Myocyte (in vitro differentiated cells): Measurements from ENCODE around the gene OR51E2. TPM values are rescaled to one million over a fixed set of nuclear protein-coding genes. Genes with fewer than 3 reads are reported as not detected.

Source experiments
- DNase-seq: peaks from one replicate; pipeline ENCODE4 v3.0.0-alpha.2; 2012; ENCODE audit warnings: low read depth
- total RNA-seq: library from RNA; depleted of rRNA; stranded (reverse); fragments of >200 nt; gene quantifications from 2 replicates; pipeline ENCODE4 v1.2.3, GENCODE V29; 2014

The OR51E2 gene
- total RNA-seq, 1 donor from 2014 or later: not detected

DNA sequence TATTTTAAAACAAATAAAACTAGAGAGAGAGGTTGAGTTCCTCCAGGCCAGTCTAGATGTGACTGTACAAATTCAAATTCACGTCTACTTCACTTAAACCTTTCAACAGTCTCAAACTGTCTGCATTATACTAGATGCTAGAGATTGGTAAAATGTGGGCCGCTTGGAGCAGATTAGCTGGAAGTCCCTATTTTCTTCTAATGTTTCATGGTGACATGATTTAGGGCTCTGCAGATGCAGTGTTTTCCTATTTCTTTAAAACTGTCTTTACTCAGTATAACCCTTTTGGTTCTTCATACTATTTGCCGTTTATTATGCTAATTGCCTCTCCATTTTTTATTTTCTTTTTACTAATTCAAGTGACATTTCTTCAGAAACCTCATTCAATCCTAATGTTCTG lies 33.5 kb downstream of the OR51E2 start:
- no peak for DNase-seq

DNA sequence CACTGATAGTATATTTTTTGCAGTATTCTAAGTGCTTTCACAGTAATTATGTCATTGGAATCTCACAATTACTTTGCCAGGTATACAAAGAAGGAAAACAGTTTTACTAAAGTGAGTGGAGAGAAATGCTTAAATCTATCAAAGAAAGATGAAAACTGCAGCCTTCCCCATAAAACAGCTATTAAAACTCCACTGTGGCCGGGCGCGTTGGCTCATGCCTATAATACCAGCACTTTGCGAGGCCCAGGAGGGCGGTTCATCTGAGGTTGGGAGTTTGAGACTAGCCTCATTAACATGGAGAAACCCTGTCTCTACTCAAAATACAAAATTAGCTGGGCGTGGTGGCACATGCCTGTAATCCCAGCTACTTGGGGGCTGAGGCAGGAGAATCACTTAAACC lies 34.8 kb downstream of the OR51E2 start:
- no peak for DNase-seq

DNA sequence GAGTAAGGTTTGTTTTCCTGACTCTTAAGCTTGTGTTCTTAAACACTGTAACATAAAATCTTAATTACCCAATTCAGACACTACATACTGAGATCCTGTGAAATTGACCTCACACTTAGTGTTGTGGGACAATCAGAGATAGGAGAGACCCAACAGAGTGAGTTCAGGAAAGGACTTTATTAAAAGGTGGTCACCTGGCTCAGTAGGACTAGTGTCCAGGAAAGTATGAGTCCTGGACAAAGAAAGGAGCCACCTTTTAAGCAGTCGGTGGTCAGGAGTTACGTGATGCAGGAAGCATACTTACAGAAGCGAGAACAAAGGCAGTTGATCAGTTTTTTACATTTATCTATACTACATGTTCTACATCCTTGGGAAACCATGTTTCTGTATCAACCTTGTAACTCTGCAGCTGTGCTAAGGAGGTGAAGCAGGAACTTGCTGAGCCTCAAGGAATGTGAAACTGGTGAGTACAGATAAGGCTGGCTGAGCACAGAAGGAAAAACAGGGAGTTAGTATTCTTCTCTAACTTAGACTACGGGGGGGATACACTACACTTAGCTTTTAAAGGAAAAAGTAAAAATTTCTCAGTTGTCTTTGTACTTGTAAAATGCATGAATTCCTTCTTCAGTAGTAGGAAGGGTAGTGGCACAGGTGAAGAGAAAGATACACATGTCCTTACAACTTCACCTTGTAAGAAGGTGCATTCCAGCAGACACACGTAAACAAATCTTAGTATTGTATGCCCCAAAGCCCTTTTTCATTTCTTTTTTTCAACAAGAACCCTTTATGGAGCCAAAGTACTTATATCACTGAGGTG lies 38.8 kb downstream of the OR51E2 start:
- DNase-seq: no peak

DNA sequence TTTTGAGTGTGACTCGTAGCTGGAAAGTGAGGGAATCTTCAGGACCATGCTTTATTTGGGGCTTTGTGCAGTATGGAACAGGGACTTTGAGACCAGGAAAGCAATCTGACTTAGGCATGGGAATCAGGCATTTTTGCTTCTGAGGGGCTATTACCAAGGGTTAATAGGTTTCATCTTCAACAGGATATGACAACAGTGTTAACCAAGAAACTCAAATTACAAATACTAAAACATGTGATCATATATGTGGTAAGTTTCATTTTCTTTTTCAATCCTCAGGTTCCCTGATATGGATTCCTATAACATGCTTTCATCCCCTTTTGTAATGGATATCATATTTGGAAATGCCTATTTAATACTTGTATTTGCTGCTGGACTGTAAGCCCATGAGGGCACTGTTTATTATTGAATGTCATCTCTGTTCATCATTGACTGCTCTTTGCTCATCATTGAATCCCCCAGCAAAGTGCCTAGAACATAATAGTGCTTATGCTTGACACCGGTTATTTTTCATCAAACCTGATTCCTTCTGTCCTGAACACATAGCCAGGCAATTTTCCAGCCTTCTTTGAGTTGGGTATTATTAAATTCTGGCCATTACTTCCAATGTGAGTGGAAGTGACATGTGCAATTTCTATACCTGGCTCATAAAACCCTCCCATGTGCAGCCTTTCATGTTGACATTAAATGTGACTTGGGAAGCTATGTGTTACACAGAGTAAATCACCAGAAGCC lies 42.9 kb downstream of the OR51E2 start:
- DNase-seq: no peak

DNA sequence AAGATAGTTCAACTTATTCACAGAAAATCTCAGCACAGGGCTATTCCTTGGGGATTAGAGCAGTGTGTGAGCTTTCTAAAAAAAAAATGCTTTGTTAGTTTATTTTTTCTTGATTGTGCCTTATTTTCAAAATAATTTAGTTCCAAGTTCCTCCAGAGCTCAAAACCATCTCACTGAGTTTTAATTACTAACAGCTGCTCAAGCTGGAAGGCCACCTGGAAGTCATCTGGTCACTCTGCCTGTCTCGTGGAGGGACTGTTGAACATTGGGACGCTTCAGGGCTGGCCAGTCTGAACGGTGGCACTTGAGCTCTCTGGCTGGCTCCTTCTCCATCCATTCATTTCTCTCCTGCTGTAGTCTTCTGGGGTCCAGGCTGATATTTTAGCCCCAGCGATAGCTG lies 49.9 kb downstream of the OR51E2 start:
- no peak for DNase-seq

DNA sequence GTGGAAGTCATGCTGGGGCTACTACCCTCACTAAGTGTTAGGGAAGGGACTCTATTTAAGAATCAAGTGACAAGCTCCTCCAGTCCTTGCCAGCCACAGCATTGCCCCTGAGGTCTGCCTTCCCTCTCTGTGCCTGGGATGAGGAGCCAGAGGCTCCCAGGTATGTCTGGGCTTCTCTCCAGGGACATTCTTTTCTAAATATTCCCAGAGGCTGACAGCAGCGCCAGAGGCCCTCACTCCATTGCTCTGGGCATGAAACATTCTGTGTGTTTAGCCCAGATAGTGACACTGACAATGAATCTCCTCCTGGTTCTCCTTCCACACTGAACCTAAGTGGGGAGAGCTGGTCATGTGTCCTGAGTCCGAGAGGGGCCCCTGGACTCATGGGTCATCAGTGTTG lies 51.7 kb downstream of the OR51E2 start:
- DNase-seq: no peak

DNA sequence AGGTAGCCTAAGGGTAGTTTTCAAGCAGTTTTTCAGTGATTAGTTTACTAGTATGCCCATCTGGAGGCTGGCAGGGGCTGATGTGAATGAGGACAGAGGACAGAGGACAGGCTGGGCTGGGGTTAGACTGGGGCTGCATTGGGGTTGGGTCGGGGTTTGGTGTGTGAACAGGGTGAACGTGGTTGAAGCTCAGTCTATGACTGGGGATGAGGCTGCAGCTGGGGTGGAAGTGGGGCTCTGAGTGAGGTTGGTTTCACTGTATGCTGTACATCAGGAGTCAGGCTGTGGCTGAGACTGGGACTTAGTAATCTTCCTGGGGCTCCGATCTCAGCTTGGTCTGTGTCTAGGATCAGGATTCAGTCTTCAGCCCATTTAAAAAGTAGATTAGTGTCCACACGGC lies 53.4 kb downstream of the OR51E2 start:
- no peak for DNase-seq

DNA sequence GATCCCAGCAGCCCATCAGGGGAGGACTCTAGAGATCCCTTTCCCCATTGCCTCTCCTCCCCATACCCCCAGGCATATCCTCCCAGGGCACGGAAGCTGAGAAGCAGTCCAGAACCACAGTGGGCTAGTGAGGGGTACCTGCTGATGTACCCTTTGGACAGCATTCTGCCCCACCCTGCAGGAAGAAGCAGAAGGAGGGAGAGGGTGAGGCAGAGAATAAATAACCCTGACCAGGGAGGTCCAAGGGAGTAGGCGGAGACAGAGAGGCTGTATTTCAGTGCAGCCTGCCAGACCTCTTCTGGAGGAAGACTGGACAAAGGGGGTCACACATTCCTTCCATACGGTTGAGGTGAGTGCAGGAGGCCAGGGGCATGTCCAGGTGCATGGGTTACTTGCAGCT lies 54.0 kb downstream of the OR51E2 start, which contains the start of gene OR51E1:
TSS of gene OR51E1 (plus strand) at position 301 of the 400 bp plus-strand sequence. CDS start 8,545 bp downstream, outside the sequence.
- no peak for DNase-seq

DNA sequence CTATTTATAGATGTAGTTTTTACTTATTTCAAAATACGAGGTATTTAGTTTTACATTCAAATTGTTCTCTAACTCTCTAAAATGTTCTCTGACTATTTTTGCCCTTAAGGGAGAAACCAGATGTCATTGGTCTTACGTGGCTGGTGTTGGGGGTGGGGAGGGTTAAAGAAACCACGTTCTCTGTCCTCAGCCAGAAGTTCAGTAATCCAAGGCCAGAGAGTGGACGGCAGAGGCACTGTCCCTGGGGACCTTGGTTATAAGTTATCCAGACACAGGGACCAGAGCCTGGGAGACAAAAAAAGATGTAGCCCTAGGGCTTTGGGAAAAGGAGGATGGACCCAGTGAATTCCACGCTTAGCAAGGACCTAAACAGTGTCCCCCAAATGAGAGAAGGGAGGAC lies 54.6 kb downstream of the OR51E2 start:
- peak; percentile 28 for DNase-seq

DNA sequence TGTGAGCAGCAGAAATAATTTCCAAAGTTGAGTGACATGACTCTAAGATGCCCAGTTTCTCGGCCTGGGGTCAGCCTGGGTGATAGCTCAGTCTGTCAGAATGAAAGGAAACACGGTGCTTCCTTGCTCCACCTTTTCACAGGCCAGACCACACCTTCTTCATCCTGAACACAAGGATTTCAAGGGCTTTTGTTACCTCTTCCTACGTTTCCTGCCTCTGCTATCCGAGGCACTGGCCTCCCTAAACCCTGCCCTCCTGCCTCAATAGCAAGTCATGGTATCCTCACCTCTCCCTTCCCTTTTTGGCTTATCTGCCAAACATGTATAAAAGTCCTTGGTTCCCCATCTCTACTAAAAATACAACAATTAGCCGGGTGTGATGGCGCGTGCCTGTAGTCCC lies 55.6 kb downstream of the OR51E2 start:
- DNase-seq: no peak

DNA sequence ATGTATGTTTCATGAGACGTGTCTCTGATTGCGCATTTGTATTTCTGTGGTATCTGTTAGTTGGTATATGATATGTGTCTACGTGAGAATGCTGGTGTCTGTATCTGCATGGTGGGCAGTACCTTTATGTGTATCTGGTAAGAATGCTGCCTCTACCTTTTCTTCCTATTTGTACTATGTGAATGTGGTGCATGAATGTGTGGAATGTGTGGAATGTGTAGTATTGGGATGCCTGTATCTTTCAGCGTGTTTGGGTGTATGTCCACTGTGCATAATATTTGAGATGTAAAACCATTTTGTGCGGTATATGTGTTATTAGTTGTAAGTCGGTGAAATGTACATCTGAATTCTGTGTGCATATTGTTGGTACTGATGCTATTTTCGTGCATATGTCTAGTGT lies 56.2 kb downstream of the OR51E2 start:
- DNase-seq: no peak

DNA sequence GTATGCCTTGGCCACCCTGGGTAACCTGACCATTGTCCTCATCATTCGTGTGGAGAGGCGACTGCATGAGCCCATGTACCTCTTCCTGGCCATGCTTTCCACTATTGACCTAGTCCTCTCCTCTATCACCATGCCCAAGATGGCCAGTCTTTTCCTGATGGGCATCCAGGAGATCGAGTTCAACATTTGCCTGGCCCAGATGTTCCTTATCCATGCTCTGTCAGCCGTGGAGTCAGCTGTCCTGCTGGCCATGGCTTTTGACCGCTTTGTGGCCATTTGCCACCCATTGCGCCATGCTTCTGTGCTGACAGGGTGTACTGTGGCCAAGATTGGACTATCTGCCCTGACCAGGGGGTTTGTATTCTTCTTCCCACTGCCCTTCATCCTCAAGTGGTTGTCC lies 57.7 kb downstream of the OR51E2 start:
- no peak for DNase-seq

DNA sequence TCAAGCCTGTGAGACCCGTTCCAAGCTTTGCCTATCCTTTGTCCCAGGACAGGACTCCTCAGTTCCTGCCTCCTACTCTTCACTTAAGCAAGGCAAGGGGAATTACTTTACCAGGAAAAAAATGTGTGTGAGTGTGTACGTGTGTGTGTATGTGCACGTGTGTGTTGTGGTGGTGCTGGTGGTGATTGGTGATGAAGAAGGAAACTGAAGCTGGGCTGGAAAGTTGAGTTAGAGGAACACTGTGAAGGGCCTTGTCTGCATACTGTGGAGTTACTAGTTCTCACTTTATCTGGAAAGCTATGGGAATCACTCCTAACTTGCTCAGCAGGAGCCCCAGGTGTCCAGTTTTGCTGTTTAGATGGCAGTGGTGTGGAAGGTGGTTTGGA lies 60.0 kb downstream of the OR51E2 start:
- no peak for DNase-seq

DNA sequence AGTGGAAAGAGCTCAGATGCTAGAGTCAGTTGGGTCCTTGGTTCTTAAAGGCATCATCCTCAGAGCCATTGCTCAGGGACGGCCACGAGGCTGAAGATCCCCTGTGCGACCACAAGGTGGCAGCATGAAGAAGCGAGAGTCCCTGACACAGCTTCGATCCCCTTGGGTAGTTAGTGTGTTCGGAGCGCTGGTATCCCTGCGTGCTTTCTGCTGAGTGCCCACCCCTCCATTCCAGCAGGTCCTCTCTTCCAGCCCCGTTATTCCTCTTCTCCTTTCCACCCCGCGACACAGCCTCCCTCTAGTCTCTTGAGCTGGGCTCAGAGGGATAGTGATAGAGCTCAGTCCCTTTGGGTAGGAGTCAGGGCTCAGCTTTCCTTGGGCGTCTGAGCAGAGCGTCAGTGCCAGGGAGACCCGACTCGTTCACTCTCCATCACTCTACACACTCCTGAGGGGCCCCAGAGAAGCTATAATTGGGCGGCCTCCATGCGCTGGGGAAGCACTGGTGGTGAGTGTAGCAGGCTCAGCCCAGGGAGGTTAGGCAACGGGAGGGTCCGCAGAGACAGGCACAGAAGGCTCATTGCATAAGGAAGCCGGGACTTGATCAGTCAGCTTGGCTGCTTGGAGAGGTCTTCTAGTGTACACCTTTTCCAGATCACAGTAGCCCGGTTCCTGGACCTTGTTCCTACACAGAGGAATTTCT lies 60.5 kb downstream of the OR51E2 start, which contains the start of gene OR51D1:
TSS of gene OR51D1 (plus strand) at position 516 of the 700 bp plus-strand sequence. CDS start 2,314 bp downstream, outside the sequence.
- peak; percentile 82 for DNase-seq

DNA sequence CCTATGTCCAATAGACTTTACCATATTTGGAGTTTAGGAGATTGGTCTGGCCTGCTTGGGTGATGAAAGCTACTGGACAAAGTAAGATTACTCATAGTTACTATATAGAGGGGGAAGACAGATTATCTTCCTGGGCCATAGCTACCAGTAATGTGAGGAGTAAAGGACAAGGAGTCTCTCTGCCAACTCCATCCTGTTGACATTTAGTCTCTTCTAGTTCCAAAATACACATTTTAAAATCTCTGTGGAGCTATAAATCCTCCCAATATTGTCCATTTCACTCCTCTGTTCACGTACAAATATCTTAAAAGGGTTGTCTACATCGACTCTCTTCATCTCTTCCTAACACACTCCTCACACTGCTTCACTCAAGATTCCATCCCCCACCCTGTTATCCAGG lies 61.5 kb downstream of the OR51E2 start:
- DNase-seq: no peak

Other genes with a start within 250 kb of the OR51E2 start
- gene OR52K2, start 248.6 kb downstream of the OR51E2 start, total RNA-seq: not detected in 2 replicates
- gene OR52K1, start 215.2 kb downstream of the OR51E2 start, total RNA-seq: not detected in 2 replicates
- not detected in 2 replicates for gene OR52M1, start 152.7 kb downstream of the OR51E2 start, total RNA-seq
- not detected in 2 replicates for gene OR52I2, start 116.1 kb downstream of the OR51E2 start, total RNA-seq
- gene OR52I1, start 103.8 kb downstream of the OR51E2 start, total RNA-seq: not detected in 2 replicates
- gene TRIM68, start 89.6 kb downstream of the OR51E2 start, total RNA-seq: 9.8 and 12.5 TPM in 2 replicates
- gene OR51D1, start 60.4 kb downstream of the OR51E2 start, total RNA-seq: not detected in 2 replicates
- gene OR51E1, start 53.9 kb downstream of the OR51E2 start, total RNA-seq: not detected in 2 replicates
- gene MMP26, start 6.9 kb upstream of the OR51E2 start, total RNA-seq: not detected in 2 replicates
- not detected in 2 replicates for gene OR51F1, start 72.1 kb upstream of the OR51E2 start, total RNA-seq
- gene OR52R1, start 106.5 kb upstream of the OR51E2 start, total RNA-seq: not detected in 2 replicates
- gene OR51F2, start 123.5 kb upstream of the OR51E2 start, total RNA-seq: not detected in 2 replicates
- not detected in 2 replicates for gene OR51S1, start 151.4 kb upstream of the OR51E2 start, total RNA-seq
- not detected in 2 replicates for gene OR51T1, start 184.0 kb upstream of the OR51E2 start, total RNA-seq
- gene OR51A7, start 205.9 kb upstream of the OR51E2 start, total RNA-seq: not detected in 2 replicates
- not detected in 2 replicates for gene OR51G2, start 221.5 kb upstream of the OR51E2 start, total RNA-seq
- not detected in 2 replicates for gene OR51G1, start 226.5 kb upstream of the OR51E2 start, total RNA-seq
- gene OR51A4, start 249.8 kb upstream of the OR51E2 start, total RNA-seq: not detected in 2 replicates